ENCODE measurements around the gene ADORA2A. TPM values are rescaled to one million over a fixed set of nuclear protein-coding genes. Genes with fewer than 3 reads are reported as not detected.

Gene ADORA2A
- total and polyA plus RNA-seq, 10 of the 15 experiments (the other 5 are each of a cell fraction or from before 2014, with no cell fraction given) = 0.69 to 31.2 (median 18.3) TPM

GRCh38 chr22:24437741-24438328 lies 10.4 kb downstream of the ADORA2A start (continued):
- TF ChIP-seq CBFB (IDR thresholded peaks at IDR 0.05; ENCODE audit: low read depth) (no peak), ZBTB40 (IDR thresholded peaks at IDR 0.05; ENCODE audit: borderline replicate concordance) (no peak), TCF12 (IDR thresholded peaks at IDR 0.05; ENCODE audit: low read depth, low read length) (0 out of 2 replicates have a peak, but pooled peaks have one; percentile 55), FOS (IDR thresholded peaks at IDR 0.05; ENCODE audit: borderline replicate concordance, extremely low read depth, insufficient read length) (no peak), TBL1XR1 (IDR thresholded peaks at IDR 0.05; ENCODE audit: low read depth, low read length) (0 out of 2 replicates have a peak, but pooled peaks have one; percentile 26), JUNB (IDR thresholded peaks at IDR 0.05) (no peak), USF2 (IDR thresholded peaks at IDR 0.05; ENCODE audit: borderline replicate concordance, low read depth, low read length) (no peak), MTA3 (IDR thresholded peaks at IDR 0.05; ENCODE audit: borderline replicate concordance, low read length) (no peak), EZH2 (IDR thresholded peaks at IDR 0.05; ENCODE audit: borderline replicate concordance, control insufficient read depth, low read depth, low read length) (no peak), ZNF207 (IDR thresholded peaks at IDR 0.05; ENCODE audit: borderline replicate concordance) (no peak), E2F8 (IDR thresholded peaks at IDR 0.05; ENCODE audit: low read depth, partially characterized antibody) (no peak), KDM1A (IDR thresholded peaks at IDR 0.05; ENCODE audit: borderline replicate concordance) (no peak), BHLHE40 (IDR thresholded peaks at IDR 0.05; ENCODE audit: borderline replicate concordance in 1 of 2, low read depth in 2 of 2, low read length in 1 of 2) (peak; percentile 34 to 49; a peak in 2 of 4 replicates), SP1 (IDR thresholded peaks at IDR 0.05; ENCODE audit: low read depth, low read length) (no peak), ZNF622 (IDR thresholded peaks at IDR 0.05) (no peak), FOXM1 (IDR thresholded peaks at IDR 0.05; ENCODE audit: low read depth, low read length) (no peak), NFYB (IDR thresholded peaks at IDR 0.05; ENCODE audit: insufficient read depth, low read depth, low read length) (no peak), ETV6 (conservative IDR thresholded peaks at IDR 0.05 in 1 of 2, IDR thresholded peaks at IDR 0.05 in 1 of 2; ENCODE audit: borderline replicate concordance in 1 of 2, low read depth in 1 of 2) (no peak)
